NCI-H1105 (cell line): Measurements from ENCODE around the gene CATSPERE.
"Not testable (repeated sequence)": the region's sequence is repeated elsewhere in the genome, so short reads cannot be mapped to it uniquely, and the experiment has no call there.

Experiments
- DNase-seq: peaks from one replicate; lab custom pipeline; 2025; lab: John Stamatoyannopoulos, UW

Gene CATSPERE

DNA sequence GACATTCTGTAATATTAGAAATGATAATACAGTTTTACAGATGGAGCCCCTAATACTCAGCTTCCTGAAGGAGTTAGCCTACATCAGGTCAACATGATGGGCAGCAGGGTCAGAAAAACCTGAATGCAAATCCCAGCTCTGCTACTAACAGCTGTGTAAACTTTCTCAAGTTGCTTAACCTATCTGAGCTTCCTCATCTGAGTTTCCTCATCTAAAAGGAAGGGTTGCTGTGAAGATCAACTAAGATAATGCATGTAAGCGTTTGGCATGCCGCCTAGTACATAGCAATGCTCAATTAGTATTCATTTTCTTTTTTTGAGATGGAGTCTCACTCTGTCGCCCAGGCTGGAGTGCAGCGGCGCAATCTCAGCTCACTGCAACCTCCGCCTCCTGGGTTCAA is 173.5 kb downstream of the CATSPERE start:
- no peak for DNase-seq

DNA sequence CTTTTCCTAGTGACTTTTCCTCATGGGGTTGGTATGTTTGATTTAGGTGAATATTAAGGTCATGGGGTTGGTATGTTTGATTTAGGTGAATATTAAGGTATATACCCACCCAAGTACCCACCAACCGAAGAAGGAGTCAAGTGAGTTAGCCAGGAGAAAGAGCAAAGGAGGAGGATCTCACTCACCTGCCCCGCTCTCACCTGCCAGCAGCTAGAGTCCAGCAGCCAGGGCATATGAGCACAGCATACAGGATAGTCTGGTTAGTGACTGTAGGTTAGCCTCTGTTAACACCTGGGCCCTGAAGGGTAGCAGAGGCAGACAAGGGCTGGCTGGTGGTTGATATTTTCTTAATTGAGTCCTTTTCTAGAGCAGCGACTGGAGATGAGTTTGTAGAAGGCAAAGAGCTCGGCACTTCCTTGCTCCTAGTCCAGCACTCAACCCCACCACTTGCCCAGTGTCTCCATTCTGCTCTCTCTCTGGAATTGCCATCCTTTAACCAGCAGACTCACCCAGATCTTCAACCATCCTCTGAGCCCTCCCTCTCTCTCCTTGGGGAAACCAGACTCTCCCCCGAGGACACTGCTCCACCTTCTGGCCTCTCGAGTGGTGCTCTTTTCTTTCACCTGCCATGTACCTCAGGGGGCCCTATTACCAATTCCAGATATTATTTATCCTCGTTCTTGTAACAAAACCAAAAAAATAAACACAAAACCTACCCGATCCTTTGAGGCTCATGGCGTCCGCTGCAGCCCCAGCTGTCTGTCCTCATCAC is 175.6 kb downstream of the CATSPERE start:
- DNase-seq, result no peak

GRCh38 chr1:244639561-244639960 is 178.5 kb downstream of the CATSPERE start:
- DNase-seq, result no peak

- no peak for DNase-seq
These were observed 179.8 kb downstream of the CATSPERE start for GRCh38 chr1:244640917-244641316.

- DNase-seq, result no peak
These were observed 181.5 kb downstream of the CATSPERE start for GRCh38 chr1:244642526-244642925.

DNA sequence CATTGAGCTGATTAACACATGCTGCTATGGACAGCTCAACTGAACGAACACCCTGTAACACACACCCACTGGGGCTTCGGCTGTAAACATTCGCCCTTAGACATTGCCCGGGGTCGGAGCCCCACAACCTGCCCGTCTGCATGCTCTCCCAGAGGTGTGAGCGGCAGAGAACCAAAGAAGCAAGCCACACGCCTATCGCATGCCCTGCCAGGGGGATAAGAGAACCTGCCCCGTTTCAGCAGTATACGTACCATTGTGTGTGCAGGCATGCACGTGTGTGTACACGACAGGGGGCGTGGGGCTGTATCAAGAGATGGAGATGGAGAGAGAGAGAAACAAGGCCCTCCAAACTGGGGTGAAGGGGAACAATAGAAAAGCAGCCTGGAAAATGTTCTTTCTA is 181.9 kb downstream of the CATSPERE start:
- DNase-seq, result no peak

- no peak for DNase-seq
These were observed 184.3 kb downstream of the CATSPERE start for GRCh38 chr1:244645414-244645813.

GRCh38 chr1:244645890-244646289 is 184.8 kb downstream of the CATSPERE start:
- DNase-seq, result no peak

DNA sequence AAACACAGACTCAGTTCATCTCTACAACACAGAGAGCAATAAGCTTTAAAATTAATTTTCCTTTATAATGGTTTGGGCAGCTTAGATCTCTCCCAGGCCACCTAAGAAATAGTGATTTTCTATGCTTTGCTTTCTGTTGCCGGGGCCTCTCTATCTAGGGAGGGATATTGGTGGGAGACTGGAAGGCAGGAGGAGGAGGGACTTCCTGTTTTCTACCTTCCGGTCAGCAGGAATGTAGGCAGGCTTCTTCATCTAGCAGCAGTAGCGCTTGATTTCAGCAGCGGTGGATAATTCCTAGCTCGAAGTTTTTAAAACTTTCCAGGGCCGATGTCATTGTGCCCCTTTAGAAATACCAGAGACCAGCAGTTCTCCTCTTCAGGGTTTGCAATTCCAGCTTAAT is 186.7 kb downstream of the CATSPERE start:
- no peak for DNase-seq

DNA sequence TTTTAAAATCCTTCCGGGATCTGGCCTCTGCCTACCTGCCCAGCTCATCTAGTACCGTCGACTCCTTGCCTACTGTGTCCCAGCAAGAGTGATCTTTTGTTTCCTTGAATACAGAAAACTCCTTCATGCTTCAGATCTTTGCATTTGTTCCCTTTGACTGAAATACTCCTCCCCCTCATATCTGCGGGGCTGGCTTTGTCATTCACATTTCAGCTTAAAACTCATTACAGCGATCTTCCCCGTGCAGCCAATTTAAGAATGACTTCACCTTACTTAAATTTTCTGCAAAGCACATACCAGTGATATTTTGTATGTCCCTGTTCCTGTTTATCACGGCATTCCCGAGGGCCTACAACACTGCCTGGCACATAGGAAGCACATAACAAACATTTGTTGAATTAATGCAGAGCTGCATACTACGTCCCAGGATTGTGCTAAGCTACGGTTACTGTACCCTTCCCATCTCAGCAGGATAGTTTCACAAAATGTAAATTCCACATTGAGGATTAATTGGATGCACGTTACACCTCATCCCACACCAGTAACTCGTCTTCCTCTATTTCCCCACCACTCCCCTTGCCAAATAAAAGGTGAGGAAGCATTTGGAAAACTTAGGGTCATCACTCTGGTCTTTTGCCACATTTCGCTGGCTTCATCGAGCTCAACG is 191.0 kb downstream of the CATSPERE start:
- DNase-seq, result no peak

GRCh38 chr1:244652623-244653438 is 191.8 kb downstream of the CATSPERE start, which contains the start of gene DESI2:
Gene DESI2 (plus strand): TSS chr1:244653126. CDS start chr1:244653314, 188 bp downstream.
- peak; percentile 94 for DNase-seq

DNA sequence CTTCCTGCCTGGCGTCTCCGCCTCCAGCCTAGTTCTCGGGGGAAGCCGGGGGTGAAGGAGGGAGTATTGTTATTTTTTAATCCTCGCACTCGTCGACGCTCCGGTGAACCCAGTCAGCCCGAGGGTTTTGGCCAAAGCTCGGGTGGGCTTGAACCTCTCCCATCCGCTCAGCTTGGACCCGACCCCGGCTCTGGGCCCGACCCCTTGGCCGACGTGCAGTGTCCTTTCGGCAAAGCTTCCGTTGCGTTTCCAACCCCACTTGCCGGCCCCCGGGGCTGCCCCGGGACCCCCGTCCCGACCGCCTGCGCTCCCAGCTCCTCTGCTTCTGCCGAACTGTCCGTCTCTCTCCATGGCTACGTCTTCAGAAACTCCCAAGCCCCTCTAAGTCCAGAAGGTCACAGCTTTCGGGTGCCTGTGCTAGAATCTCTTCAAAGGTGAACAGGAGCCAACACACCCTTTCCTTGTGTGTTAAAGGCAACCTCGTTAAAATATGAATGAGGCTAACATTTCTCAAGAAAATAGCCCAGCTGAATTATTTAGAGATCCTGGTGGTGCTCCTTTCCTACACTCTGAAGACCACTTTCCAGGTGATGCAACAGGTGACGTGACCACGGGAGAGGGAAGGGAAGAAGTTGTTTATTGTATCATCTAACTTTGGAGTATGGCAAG is 192.5 kb downstream of the CATSPERE start:
- no peak for DNase-seq

GRCh38 chr1:244654108-244655038 is 193.3 kb downstream of the CATSPERE start:
- DNase-seq, result no peak

DNA sequence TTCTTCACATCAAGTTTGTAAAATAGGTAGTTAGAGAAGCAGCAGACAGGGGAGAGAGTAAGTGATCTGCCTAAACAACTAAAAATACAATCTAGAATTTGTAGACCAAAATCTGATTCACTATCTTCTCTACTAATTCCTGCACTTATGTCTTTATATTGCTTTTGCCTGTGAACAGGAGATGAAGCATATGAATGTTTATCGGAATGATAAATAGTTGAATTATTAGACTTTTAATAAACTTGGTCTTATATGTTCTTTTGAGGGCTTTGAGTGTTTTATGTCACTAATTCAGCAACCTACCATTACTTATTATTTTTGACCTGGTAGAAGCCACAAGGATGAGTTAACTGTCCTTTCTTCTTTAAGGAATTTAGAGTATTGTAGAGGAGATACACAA is 194.1 kb downstream of the CATSPERE start:
- no peak for DNase-seq

DNA sequence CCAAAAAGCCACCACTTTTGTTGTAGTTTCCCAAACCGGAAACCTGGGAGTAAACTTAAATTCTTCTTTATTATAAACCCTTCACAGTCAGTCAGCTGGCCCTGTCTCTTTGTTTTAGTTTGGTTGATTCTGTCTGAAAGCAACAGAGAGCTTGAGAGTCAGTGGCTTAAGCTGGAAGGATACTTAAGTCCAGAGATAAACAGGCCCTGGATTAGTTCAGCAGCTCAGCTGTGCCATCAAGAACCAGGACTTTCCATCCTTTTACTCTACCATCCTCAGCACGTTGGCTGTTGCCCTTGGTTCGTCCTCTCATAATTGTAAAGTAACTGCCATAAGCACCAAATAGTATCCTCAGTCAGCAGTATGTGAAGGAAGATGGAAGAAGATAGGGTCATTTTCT is 196.3 kb downstream of the CATSPERE start:
- no peak for DNase-seq

- no peak for DNase-seq
These were observed 198.6 kb downstream of the CATSPERE start for GRCh38 chr1:244659694-244660093.

GRCh38 chr1:244660595-244660994 is 199.5 kb downstream of the CATSPERE start:
- DNase-seq, result no peak

DNA sequence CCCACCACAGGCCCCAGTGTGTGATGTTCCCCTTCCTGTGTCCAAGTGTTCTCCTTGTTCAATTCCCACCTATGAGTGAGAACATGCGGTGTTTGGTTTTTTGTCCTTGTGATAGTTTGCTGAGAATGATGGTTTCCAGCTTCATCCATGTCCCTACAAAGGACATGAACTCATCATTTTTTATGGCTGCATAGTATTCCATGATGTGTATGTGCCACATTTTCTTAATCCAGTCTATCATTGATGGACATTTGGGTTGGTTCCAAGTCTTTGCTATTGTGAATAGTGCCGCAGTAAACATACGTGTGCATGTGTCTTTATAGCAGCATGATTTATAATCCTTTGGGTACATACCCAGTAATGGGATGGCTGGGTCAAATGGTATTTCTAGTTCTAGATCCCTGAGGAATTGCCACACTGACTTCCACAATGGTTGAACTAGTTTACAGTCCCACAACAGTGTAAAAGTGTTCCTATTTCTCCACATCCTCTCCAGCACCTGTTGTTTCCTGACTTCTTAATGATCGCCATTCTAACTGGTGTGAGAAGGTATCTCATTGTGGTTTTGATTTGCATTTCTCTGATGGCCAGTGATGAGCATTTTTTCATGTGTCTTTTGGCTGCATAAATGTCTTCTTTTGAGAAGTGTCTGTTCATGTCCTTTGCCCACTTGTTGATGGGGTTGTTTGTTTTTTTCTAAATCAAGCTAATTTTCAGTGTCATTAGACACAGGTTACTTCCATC is 200.7 kb downstream of the CATSPERE start:
- DNase-seq, result not testable (repeated sequence)

DNA sequence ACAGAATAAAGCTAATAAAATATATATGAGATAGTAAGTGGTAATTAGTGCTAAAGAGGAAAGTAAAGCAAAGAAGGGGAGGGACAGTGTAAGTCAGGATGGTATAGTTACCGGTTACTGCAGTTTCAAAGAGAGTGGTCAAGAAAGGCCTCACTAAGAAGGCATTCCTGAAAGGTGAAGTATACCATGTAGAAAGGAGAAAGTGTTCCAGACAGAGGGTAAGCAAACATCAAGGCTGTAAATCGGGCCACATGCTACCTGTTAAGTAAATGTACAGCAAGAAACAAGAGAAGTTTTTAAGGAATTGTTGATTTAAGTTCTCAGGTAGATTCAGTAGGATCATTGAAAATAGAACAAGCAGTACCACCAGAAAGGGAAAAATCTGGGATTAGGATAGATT is 201.5 kb downstream of the CATSPERE start:
- DNase-seq, result no peak

DNA sequence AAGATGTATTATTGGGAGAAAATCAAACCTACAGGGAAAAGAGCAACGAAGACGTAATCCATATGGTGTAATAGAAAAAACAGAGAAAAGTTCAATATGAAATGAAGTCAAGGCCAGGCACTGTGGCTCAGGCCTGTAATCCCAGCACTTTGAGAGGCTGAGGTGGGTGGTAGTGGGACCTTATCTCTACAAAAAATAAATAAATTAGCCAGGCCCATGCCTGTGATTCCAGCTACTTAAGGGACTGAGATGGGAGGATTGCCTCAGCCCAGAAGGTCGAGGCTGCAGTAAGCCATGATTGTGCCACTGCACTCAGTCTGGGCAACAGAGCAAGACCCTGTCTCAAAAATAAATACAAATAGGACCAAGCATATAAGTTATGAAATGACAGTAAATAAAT is 203.3 kb downstream of the CATSPERE start:
- DNase-seq, result no peak
